HG03565 (cell line): ENCODE measurements around the gene LIMS4.
"Not testable (repeated sequence)": the region's sequence is repeated elsewhere in the genome, so short reads cannot be mapped to it uniquely, and the experiment has no call there.

Source experiments
- ATAC-seq: cut with Tn5 transposase; IDR thresholded peaks from one replicate; pipeline ENCODE4 v1.9.1; 2021; ENCODE audit warnings: mild to moderate bottlenecking, moderate library complexity; ENCODE audit not compliant: unreplicated experiment

Gene LIMS4

GRCh38 chr2:110472171-110473058 lies at the start of gene LIMS4:
Gene LIMS4 (minus strand): TSS chr2:110472816. CDS start chr2:110472778, 38 bp downstream.
- ATAC-seq = not testable (repeated sequence)

- peak; percentile 88 for ATAC-seq
Measured at GRCh38 chr2:110499755-110500377, 27.2 kb upstream of the LIMS4 start.

GRCh38 chr2:110496027-110496426 lies 23.4 kb upstream of the LIMS4 start:
- not testable (repeated sequence) for ATAC-seq

- ATAC-seq = not testable (repeated sequence)
Measured at GRCh38 chr2:110494488-110494887, 21.9 kb upstream of the LIMS4 start.

GRCh38 chr2:110488991-110489390 lies 16.4 kb upstream of the LIMS4 start:
- ATAC-seq = not testable (repeated sequence)

GRCh38 chr2:110482697-110483096 lies 10.1 kb upstream of the LIMS4 start:
- ATAC-seq = not testable (repeated sequence)

GRCh38 chr2:110481200-110481599 lies 8.6 kb upstream of the LIMS4 start:
- ATAC-seq = not testable (repeated sequence)

GRCh38 chr2:110480084-110480483 lies 7.5 kb upstream of the LIMS4 start:
- not testable (repeated sequence) for ATAC-seq

GRCh38 chr2:110477370-110477769 lies 4.8 kb upstream of the LIMS4 start:
- ATAC-seq = not testable (repeated sequence)

GRCh38 chr2:110476952-110477351 lies 4.3 kb upstream of the LIMS4 start:
- not testable (repeated sequence) for ATAC-seq

GRCh38 chr2:110475627-110476359 lies 3.2 kb upstream of the LIMS4 start:
- ATAC-seq = not testable (repeated sequence)

GRCh38 chr2:110474898-110475297 lies 2.3 kb upstream of the LIMS4 start:
- ATAC-seq = peak; percentile 99

GRCh38 chr2:110473059-110473358 lies 393 bp upstream of the LIMS4 start:
- ATAC-seq = not testable (repeated sequence)

- ATAC-seq = not testable (repeated sequence)
Measured at GRCh38 chr2:110468921-110469320, 3.7 kb downstream of the LIMS4 start.

GRCh38 chr2:110465312-110465711 lies 7.3 kb downstream of the LIMS4 start:
- ATAC-seq = peak; percentile 85

GRCh38 chr2:110462458-110462857 lies 10.2 kb downstream of the LIMS4 start:
- not testable (repeated sequence) for ATAC-seq

- ATAC-seq = not testable (repeated sequence)
Measured at GRCh38 chr2:110460318-110460717, 12.3 kb downstream of the LIMS4 start.

- not testable (repeated sequence) for ATAC-seq
Measured at GRCh38 chr2:110457214-110457590, 15.4 kb downstream of the LIMS4 start.

GRCh38 chr2:110456291-110457213 lies 16.1 kb downstream of the LIMS4 start:
- ATAC-seq = not testable (repeated sequence)

GRCh38 chr2:110455080-110455670 lies 17.4 kb downstream of the LIMS4 start:
- ATAC-seq = not testable (repeated sequence)
